GM21390 (cell line): ENCODE measurements around the gene PCBP3.

Source experiments
- ATAC-seq: cut with Tn5 transposase; IDR thresholded peaks from one replicate; pipeline ENCODE4 v1.9.1; 2021; ENCODE audit not compliant: unreplicated experiment

Gene PCBP3

DNA sequence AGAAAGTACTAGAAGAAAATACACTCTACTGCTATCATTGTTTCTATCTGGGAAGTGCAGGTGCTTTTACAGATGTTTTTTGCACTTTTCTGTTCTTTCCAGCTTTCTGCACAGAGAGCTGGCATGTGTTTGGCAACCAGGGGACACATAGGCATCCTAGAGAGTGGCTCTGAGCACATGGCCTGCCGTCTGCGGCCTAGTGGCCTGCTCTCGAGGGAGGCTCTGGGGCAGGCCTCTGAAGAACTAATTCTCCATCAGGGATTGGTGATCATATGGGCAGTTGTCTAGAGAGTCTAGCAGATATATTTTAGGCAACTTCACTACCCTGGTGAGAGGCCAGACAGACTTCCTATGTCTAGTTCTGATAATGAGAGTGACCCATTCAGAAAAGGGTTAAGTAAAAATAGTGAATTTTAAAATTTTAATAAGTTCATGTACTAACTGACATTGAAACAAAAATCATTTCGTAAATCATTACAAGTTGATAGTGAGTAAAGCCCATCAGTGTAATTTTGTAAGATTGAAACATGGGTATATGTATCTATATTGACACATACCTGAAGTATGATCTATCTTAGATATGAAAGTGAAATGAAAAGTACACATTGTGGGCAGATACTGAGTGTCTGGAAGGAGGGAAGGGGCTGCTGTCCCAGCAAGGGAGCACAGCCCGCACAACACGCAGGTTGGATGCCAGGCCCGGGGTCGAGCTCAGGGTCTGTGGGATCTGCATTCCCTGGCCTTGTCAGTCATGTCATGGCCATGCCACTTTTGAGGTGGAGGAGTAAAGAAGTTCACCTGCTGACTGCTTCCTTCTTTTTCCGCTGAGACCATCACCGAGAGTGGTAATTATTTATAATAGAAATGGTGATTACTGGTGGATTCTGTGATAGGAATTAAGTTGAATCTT is 79.8 kb downstream of the PCBP3 start:
- no peak for ATAC-seq

DNA sequence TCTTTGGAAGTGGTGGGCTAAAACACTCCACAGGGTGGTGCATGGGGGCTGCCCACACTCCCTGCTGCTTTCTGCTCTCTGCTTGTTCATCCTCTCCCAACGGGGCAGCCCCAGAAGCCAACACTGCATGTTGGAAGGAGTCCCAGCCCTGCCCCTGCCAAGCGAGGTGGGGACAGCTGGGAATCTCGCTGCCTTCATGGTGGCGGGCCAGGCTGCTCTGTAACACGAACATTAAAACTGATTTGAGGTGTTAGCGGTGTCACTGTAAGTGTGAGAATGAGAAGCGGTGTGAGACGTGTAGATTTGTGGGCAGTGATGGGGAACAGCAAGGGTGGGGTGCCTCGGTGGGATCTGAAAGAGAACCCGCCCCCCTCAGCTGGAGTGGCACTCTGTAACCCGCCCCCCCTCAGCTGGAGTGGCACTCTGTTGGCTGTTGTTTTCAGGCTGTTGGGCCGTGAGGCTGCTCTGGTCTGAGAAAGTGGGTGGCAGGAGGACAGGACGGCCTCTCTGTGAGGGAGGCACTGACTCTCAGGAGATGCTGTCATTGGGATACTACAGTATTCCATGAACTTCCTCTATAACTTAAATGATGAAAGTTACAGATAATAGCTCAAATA is 80.9 kb downstream of the PCBP3 start:
- ATAC-seq, result no peak

DNA sequence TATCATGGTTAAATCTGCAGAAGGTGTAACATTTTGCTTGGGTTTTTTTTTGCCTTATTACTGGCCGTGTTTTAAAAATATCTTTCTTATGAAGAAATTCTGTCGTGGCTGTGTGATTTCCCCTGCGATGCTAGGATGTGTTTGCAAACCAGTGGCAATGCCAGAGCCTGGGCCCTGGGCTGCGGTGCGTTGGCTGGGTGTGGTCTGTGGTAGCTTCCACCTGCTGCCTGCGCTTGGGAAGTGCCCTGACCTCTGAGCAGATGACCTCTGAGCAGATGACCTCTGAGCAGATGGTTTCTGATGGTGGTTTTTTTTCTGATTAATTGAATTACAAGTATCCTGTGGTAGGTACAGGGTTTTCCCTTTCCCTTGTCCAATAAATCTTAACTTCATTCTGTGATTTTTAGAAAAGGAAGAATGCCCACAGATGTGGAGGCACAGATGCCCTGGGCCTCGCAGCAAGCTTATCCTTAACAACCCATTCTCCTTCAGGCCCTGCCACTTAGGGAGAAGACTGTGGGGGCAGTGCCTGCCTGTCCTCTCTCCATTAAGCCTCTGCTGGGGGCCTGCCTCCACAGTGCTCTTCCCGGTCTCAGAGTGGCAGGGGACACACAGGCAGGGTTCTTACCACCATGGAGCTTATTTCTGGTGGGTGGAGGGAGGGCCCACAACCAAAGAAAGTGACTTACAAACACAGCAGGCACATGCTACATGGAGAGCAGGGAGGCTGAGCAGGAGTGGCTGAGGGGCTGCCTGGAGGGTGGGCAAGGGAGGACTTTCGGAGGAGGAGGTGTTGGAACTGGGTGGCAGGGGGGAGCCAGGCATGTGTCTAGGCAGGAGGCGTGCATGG is 81.7 kb downstream of the PCBP3 start:
- ATAC-seq, result no peak

DNA sequence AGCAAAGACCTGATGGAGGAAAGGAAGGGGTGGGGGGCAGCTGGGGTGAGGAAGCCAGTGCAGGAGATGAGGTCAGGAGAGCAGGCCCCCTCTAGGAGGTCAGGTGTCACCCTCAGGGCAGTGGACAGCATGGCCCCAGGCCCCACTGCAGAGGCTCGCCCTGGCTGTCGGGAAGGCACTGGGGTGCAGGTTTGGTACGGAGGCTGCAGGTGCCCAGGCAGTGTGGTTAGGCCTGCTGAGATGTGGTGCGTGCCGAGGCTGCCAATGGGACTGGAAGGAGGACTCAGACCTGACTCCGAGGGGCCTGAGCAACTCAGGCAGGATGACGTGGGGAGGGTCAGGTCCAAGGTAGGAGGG is 82.3 kb downstream of the PCBP3 start:
- ATAC-seq, result no peak

DNA sequence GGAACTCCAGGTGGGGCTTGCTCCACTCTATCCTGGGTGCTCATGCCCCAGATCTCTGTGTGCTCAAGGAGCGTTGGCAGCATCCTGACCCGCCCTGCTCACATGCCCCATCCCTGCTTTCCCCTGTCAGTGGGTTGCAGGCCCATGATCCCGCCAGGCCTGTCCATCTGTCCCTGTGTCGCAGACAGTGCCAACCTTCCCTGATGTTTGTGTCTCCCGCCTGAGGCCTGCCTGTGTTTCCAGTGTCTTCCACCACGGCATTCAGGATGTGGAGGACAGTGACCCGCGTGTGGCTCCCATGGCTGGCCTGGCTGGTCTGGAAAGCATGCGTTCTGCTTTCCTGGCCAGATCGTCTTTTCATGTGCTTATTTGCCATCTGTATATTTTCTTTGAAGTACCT is 82.9 kb downstream of the PCBP3 start:
- ATAC-seq, result no peak

DNA sequence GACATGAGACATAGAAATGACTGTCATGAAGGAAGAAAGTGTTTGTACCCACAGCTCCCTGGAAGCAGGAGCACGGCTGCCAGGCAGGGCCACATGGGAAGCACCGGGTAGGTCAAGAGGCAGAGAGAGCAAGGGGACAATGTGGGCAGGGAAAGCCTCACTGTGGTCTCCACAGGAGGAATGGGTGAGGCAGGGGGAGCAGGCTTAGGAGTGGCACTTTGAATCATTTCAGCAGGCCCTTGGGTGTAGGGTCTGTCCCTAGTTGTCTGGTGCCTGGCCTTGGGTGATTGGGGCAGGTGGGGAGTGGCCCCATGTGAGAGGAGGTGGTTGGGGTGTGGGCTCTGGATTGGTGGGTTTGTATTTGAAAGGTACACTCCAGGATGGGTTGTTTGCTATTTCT is 83.9 kb downstream of the PCBP3 start:
- no peak for ATAC-seq

DNA sequence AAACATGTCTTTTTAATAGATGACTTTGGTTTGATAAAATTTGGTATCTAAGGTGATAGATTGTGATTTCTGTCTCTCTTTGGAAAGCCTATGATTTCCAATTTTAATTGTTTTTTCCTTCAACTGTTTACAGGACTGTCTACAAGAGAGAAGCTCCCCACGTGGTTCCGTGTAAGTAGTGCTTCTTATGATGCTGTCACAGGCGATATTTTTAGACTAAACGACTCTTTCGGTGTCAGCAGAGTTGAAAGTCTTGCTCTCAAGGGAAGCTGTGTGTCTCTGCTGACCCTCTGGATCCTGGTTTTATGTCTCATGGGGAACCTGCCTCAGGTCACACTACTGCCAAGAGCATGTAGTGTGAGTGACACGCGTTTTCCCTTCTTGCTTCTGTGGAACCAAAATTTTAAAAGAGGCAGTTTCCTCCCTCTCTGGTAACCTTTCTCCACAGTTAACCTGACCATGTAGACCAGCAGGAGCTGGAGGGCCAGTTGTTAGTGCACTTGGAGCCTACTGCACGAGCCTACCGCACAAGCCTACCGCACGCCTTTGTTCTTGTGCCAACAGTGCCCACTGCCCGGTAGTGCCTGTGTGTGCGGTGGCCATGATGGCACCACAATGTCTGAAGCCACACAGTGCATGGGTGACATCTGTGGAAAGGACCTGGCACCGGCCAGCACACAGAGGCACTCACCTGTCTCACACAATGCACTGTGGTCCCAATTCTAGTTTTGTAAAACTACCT is 91.9 kb downstream of the PCBP3 start:
- no peak for ATAC-seq

DNA sequence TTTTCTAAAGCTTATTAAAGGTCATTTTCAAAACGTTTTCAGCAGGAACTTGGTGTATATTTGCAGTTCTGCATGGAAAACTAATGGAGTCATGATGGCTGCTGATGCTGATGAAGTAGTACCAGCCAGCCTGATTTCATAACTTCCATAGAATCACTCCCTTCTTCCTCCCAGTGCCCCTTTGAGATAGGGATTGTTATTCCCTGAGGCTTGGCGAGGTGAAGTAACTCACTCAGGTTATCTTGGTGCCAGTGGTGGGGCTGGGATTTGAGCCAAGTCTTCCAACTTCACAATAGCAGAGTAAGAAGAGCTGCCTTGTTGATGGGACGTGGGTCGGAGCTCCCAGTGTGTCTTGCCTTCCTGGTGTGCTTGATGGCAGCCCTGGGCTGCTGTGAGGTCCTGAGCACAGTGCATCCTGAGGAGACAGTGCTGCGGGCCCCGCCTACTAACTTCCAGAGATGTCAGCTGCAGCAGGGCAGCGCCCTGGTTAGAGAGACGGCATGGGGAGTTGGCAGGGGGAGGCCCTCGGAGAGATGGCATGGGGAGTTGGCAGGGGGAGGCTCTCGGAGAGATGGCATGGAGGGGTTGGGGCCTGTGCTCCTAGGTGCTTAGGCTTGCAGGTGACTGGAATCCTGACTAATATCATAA is 92.6 kb downstream of the PCBP3 start:
- ATAC-seq, result no peak

DNA sequence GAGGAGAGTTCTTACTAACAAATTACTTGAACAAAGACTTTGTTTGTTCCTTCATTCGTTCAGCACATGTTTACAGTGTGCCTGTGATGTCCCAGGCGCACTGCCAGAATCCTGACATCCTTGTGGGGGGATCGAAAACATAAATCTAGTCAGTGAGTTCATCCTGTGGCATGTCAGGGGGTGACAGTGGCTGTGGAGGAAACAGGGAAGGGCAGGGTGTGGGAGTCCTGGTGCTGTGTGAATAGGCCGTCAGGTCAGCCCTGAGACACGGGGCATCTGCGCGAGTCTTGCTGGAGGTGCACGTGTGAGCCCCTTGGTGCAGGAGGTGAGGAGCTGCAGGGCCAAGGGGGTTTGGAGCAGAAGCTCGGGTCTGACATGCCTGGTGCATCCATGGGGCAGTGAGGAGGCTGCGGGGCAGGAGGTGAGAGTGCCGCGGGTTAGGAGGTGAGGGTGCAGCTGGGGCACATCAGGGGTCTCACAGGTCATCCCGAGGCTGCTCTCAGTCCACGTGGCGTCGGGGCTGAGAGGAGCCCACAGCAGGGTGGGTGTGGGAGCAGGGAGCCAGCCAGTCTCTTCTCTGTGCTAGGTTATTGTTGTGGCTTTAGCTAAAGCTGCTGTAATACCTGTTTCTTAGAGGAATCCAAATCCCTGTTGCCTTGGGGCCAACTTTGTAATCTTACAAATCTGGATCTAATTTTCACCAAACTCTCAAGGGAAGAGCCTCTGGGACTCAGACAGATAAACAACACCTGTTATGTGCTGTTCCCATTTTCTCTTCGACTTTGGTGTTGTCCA is 93.4 kb downstream of the PCBP3 start:
- ATAC-seq, result no peak

DNA sequence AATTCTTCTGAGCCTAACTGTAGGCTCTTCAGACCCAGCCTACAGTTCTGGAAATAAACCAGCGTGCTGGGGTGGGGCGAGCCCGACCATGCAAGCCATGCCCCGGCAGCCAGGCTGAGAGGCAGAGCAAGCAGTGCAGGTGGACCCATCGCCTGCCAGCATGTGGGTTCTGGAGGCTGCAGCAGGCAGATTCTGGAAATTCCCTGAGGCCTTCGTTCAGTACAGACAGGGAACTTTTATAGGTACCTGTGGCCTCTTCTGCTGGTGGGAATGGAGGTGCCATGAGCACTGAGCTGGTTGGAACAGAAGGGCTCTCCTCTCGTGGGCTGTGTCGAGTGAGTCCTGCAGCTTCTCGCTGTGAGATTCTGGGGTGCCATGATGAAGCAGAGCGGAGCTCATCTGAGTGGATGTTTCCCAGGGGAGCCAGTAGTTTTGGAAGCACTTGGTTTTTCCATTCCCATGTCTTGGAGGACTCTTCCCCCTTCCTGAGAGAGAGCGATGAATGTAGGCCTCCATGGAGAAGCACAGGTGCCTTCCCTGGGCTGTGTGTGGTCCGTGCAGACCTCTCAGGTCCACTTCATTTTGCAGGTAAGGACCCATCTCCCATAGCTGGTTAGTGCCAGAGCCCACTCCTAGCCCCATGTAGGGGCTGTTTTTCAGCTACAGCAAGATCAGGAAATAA is 94.1 kb downstream of the PCBP3 start:
- ATAC-seq, result no peak

DNA sequence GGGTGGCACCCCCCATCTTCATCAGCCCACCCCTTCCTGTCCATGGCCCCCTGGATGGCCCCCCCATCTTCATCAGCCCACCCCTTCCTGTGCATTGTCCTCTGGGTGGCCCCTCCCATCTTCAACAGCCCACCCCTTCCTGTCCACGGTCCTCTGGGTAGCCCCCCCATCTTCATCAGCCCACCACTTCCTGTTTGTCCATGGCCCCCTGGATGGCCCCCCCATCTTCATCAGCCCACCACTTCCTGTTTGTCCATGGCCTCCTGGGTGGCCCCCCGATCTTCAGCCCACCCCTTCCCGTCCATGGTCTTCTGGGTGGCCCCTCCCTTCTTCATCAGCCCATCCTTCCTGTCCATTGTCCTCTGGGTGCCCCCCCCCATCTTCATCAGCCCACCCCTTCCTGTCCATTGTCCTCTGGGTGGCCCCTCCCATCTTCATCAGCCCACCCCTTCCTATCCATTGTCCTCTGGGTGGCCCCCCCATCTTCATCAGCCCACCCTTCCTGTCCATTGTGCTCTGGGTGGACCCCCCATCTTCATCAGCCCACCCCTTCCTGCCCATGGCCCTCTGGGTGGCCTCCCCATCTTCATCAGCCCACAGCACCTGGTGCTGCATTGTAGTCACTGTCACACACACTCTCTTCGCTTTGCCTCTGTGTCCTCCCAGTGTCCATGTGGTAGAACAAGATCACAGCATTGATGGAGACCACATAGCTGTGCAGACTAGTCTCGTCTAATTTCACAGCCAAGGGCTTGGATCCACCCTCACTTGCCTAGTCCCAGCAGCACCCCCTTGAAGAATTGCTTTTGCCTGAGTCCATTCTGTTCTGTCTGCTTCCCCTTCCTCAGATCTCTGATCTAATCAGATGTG is 95.9 kb downstream of the PCBP3 start:
- no peak for ATAC-seq

DNA sequence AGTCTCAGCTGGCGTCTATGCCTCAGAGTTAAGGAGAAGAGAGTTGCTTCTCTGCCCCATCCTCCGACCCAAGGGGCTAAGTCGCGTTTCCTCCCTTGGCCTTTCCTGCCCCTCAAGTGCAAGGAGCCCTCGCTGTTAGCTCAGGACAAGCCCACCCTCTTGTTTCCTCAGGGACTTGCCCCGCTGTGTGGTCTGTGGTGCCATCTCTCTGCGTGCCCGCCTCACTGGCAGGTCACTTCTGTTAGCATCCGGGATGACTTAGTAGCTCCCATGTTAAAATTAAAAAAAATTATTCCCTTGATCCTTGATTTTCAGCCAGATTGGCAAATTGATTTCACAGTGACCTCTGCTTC is 96.5 kb downstream of the PCBP3 start:
- ATAC-seq, result no peak

DNA sequence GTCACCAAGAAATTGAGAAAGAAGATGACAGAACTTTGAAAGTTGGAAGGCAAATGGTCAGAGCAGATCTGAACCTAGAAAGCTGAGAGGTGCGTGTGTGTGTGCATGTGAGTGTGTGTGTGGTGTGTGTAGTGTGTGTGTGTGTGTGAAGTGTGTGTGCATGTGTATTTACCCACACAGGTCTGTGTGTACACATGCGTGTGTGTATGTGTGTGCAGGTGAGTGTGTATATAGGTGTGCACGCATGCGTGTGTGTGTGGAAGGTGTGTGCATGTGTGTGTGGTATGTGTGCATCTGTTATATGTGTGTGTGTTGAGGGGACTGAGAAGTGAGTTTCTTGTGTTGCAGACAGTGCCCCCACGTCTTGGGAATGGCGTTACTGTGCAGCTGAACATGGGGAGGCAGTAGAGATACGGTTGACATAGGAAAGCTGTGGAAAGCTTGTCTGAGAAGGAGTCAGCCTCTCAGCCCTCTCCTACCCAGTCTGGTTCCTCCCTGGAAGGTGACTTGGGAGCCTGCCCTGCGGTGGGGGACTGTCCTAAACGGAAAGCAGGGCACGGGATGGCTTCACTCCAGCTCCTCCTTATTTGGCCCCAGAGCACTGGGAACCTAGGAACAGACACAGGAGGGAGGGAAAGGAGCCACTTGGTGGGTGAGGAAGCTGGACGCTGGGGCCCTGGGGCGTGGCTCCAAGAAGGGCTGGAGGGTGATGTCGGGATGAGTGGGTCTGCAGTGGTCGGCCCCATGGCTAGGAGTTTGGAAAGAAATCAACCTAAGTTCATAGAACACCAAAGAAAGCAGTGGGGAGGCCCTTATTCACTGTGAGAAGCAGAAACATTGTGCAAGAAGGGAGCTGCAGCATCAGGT is 97.2 kb downstream of the PCBP3 start:
- ATAC-seq, result no peak

DNA sequence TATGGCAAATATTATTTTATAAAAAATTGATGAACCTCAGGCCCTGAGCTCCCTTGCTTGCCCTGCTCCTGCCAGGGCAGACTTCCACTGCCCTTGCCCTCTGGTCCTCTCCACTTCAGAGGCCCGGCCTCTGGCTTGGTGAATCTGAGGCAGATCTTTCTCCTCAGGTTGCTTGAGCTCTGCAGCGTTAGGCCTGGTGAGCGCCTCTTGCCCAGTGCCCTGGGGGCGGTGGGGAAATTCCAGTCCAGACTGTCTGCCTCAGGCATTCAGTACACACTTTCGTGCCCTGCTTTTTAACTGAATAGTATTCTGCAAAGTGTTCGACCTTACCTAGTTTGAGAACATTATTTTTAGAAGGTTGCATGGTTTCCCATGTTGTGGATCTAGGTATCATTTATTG is 98.2 kb downstream of the PCBP3 start:
- ATAC-seq, result no peak

DNA sequence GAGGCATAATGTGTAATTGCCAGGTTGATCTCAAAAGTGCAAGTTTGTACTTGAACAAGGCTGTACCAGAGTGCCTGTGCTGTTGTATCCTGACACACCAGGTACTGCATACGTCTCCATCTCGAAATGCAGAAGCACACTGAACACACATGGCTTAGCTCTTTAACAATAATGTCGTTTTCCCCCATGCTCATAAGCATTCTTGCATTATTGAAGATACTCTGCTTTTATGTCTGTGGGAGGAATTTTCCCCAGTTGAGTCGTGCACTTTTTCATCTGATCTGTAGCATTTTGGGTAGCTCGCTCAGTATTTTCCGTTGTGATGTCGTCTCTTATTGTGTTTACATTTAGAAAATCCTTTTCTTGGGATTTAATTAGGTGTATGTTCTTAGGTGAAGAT is 98.7 kb downstream of the PCBP3 start:
- ATAC-seq, result no peak

DNA sequence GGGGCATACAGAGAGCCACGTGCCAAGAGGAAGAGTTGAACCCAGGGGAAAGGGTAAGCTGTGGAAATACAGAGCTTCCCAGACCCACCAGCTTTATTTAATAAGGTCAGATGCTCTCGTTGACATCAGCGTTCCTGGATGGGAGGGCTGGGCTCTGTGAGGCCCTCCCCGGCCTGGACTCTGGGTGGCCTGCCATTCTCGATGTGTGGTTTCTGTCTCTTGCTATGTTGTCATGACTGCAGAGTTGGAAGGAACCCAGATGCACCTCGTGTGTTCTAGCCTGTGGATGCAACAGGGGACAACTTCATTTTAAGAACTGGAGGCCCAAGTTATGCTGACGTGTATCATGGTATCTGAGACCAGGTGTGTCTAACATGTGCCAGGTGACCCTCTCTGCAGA is 101.7 kb downstream of the PCBP3 start:
- ATAC-seq, result no peak

DNA sequence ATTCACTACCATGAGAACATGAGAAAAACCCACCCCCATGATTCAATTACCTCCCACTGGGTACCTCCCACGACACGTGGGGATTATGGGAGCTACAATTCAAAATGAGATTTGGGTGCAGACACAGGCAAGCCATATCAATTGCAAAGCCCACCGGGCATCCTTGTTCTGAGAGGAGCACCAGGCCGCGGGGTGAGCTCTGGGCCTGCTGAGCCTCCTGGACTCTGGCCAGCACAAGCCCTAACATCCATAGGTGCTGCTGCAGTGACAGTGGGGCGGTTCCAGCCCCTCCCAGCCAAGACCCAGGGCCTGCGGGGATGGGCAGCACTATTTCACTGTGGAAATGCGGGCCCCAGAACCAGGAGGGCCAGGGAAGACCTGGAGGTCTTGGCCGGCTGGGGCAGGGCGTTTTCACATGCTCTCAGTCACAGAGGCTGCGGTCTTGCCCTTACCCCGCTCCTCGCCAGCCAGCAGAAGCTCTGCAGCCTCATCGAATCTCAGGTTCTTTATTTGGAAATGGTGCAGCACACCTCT is 103.8 kb downstream of the PCBP3 start:
- no peak for ATAC-seq
